Measurements from ENCODE around the gene FAM83F.

GRCh38 chr22:40050258-40050657, 55.5 kb downstream of the FAM83F start:
- TF ChIP-seq CTCF (optimal IDR thresholded peaks at IDR 0.05 in 1 of 3, IDR thresholded peaks at IDR 0.05 in 1 of 3, conservative IDR thresholded peaks at IDR 0.05 in 1 of 3; ENCODE audit: extremely low read depth in 1 of 3, insufficient read depth in 2 of 3, low read length in 3 of 3), result no peak
- no peak for TF ChIP-seq EZH2 (IDR thresholded peaks at IDR 0.05; ENCODE audit: low read length)
